Measurements from ENCODE around the gene HTR4. TPM values are rescaled to one million over a fixed set of nuclear protein-coding genes. Genes with fewer than 3 reads are reported as not detected.

Gene HTR4
- total RNA-seq, 1 experiment from 2014 or later, result not detected

DNA sequence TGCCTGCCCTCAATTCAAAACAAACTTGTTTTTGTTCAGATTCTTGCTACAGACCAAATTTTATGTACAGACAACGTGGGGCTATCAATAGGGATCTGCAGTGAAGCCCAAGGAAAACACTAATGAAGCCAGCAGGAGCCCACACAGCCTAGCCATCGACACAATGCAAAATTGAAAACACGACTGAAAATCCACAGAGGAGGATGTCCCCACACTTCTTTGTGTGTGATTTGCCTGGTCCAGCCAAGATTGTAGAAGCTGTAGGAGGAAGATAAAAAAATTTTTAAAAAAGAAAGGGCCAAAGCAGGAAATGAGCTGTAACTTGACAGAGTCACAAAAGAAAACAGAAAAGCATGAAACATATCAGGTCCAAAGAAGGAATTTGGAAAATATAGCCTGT, 34.8 kb downstream of the HTR4 start:
- Histone ChIP-seq H3K9me3 (replicated peaks) (no peaks in the 10 kb centered on the region), H3K4me1 (replicated peaks) (peaks cover 4% of the 10 kb centered on the region; the same call in 1 of the 2 replicates), H3K36me3 (no peaks in the 10 kb centered on the region), H3K27me3 (replicated peaks) (no peaks in the 10 kb centered on the region), H3K4me3 (no peak overlapping the region), H3K27ac (no peak overlapping the region)
- no peak for DNase-seq (ENCODE audit: low read depth in 1 of 2, low spot score in 2 of 2)

DNA sequence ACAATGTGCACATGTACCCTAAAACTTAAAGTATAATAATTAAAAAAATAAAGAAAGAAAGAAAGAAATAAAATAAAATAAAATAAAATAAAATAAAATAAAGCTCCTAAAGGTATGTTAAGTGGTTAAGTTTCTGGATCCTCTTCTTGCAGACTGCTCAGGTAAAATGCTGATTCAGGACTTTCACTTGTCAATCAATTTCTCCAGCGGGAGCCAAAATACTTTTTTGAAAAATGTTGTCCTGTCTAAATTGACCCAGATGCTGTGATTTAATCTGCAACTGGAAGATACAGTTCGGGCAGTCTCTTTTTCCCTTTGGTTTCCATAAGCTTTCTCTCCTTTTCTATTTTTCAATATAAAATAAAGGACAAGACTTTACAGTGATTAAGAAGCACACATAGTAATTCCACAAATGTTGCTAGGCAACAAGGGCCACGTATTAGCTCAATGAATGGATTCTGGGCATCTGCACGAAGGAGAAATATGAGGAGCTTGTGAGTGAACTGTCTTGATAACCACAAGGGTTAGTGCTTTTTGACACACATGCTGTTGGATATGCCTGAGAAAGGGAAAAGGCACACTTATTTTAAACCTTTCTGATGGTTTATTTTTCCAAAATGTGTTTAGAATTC, 38.6 kb downstream of the HTR4 start:
- no peak overlapping the region for H3K4me3 ChIP-seq
- H3K9me3 ChIP-seq (replicated peaks), result no peaks in the 10 kb centered on the region
- H3K4me1 ChIP-seq (replicated peaks), result no peaks in the 10 kb centered on the region
- no peak overlapping the region for H3K27ac ChIP-seq
- no peak for DNase-seq (ENCODE audit: low read depth in 1 of 2, low spot score in 2 of 2)
- H3K36me3 ChIP-seq, result no peaks in the 10 kb centered on the region
- H3K27me3 ChIP-seq (replicated peaks), result no peaks in the 10 kb centered on the region

DNA sequence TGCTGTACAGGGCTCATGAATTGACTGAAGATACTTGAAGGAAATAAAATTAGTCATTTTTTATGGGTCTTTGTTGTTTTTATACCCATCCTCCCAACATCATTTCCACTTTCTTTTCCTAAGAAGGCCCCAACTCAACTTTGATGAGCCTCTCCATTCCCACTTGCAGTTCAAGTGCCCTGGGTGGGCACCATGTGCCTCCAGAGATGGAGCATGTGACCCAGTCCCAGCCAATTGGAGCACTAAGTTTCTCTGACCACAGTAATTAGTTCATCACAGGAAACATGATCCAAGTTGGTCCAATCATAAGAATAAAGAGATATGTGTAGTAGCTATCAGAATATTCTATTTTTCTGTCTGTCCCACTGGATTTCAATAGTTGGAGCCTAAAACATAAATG, 46.9 kb downstream of the HTR4 start:
- Histone ChIP-seq H3K36me3 (no peaks in the 10 kb centered on the region), H3K27ac (no peak overlapping the region)

DNA sequence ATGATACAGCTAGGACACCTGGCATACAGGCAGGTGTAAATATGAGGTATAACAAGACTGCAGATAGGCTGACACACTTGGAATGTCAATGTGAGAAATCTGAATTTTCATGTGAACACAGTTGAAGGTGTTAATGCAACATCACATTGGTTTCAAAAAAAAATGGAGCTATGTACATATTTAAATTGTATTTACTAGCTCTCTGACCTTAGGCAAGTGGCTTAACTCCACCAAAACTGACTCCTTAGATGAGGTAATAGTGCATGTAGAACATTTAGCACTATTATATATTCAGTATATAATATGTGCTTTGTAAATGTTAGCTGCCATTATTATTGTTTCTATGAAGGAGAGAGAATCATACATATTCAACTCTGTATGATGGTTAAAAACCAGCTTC, 48.0 kb downstream of the HTR4 start:
- Histone ChIP-seq H3K9me3 (replicated peaks) (no peaks in the 10 kb centered on the region), H3K27ac (no peak overlapping the region), H3K36me3 (no peaks in the 10 kb centered on the region), H3K4me1 (replicated peaks) (no peaks in the 10 kb centered on the region), H3K27me3 (replicated peaks) (no peaks in the 10 kb centered on the region), H3K4me3 (no peak overlapping the region)
- no peak for DNase-seq (ENCODE audit: low read depth in 1 of 2, low spot score in 2 of 2)

More for the DNA sequence above, 46.9 kb downstream of the HTR4 start:
- no peaks in the 10 kb centered on the region for H3K27me3 ChIP-seq (replicated peaks)
- H3K4me3 ChIP-seq, result no peak overlapping the region
- H3K9me3 ChIP-seq (replicated peaks), result no peaks in the 10 kb centered on the region
- no peak for DNase-seq (ENCODE audit: low read depth in 1 of 2, low spot score in 2 of 2)
- no peaks in the 10 kb centered on the region for H3K4me1 ChIP-seq (replicated peaks)

DNA sequence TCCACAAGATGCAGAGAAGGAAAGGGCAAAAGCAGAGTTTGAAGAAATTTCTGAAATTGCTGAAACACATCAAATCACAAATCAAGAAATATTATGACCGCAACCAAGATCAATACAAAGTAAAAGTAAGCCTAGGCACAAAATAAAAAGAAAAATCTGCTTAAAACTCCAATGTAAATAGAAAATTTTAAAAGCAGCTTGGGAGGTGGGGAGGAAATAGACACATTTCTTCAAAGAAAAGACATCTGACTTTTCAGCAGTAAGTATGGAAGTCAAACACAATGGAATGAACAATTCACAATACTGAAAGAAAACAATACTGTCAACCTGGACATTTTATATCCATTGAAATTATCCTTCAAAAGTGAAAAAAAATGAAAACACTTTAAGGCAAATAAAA, 55.1 kb downstream of the HTR4 start:
- H3K4me3 ChIP-seq, result no peak overlapping the region
- H3K27ac ChIP-seq, result no peak overlapping the region
- H3K27me3 ChIP-seq (replicated peaks), result no peaks in the 10 kb centered on the region
- no peak for DNase-seq (ENCODE audit: low read depth in 1 of 2, low spot score in 2 of 2)
- no peaks in the 10 kb centered on the region for H3K4me1 ChIP-seq (replicated peaks)
- no peaks in the 10 kb centered on the region for H3K36me3 ChIP-seq
- H3K9me3 ChIP-seq (replicated peaks), result no peaks in the 10 kb centered on the region

DNA sequence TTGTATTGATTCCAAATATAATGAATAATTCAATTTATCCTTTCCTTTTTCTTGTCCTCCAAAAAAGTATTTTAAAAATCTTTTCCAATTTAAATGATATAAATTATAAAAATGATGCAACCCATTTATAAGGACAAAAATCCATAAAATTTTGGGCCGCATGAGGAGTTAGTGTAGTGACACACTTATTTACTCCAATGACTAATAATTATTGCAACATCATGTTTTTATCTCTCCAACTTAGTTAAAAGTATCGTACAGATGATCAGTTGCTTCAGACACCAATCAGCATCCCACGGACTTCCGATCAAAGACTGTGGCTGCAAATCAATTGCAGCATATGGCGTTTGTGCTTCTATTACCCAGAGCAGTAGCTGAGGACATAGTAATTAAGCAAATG, 58.6 kb downstream of the HTR4 start:
- Histone ChIP-seq H3K27me3 (replicated peaks) (0 out of 2 replicates have a peak, but pooled peaks cover 2% of the 10 kb centered on the region), H3K4me3 (no peak overlapping the region), H3K36me3 (no peaks in the 10 kb centered on the region), H3K27ac (no peak overlapping the region), H3K4me1 (replicated peaks) (no peaks in the 10 kb centered on the region), H3K9me3 (replicated peaks) (no peaks in the 10 kb centered on the region)
- no peak for DNase-seq (ENCODE audit: low read depth in 1 of 2, low spot score in 2 of 2)

DNA sequence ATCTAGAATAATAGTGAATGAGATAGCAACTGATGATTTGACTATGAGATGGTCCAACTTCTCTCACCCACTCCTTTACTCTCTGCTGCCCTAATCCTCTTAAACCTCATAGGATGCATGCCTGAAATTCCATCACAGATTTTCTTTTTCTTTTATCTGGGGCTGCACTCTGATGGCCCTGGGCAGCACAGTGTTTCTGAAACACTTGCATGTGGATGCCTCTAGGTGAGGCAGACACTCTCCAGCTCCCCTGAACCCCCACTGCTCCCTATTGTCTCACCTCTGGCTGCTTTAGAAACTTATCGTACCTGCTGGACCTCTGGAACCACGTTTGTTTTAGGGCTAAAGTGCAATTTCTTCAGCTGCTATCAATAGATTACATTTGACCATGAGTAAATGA, 67.5 kb downstream of the HTR4 start:
- no peak overlapping the region for H3K27ac ChIP-seq
- no peaks in the 10 kb centered on the region for H3K4me1 ChIP-seq (replicated peaks)
- no peak for DNase-seq (ENCODE audit: low read depth in 1 of 2, low spot score in 2 of 2)
- H3K4me3 ChIP-seq, result no peak overlapping the region
- no peaks in the 10 kb centered on the region for H3K9me3 ChIP-seq (replicated peaks)
- H3K27me3 ChIP-seq (replicated peaks), result peaks cover 6% of the 10 kb centered on the region; the same call in 1 of the 2 replicates
- no peaks in the 10 kb centered on the region for H3K36me3 ChIP-seq

DNA sequence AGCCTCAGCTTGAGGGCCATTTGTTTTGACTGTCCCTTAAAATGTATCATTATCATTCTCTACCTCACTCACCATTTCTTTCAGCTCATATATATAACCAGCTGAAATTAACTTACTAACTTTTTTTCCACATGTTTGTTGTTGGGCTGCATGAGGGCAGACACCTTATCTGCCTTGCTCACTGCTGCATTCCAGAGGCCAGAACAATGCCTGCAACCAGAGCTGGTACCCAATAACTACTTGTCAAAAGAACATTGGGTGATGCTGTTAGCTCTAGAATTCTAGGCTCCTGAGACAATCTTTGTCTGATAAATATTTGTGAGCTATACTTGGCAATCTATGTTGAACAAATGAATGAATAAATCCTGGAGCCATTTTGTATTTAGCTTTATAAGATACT, 68.3 kb downstream of the HTR4 start:
- no peak overlapping the region for H3K4me3 ChIP-seq
- no peaks in the 10 kb centered on the region for H3K4me1 ChIP-seq (replicated peaks)
- H3K27ac ChIP-seq, result no peak overlapping the region
- H3K27me3 ChIP-seq (replicated peaks), result peaks cover 6% of the 10 kb centered on the region; the same call in 1 of the 2 replicates
- no peaks in the 10 kb centered on the region for H3K9me3 ChIP-seq (replicated peaks)
- no peak for DNase-seq (ENCODE audit: low read depth in 1 of 2, low spot score in 2 of 2)
- no peaks in the 10 kb centered on the region for H3K36me3 ChIP-seq

DNA sequence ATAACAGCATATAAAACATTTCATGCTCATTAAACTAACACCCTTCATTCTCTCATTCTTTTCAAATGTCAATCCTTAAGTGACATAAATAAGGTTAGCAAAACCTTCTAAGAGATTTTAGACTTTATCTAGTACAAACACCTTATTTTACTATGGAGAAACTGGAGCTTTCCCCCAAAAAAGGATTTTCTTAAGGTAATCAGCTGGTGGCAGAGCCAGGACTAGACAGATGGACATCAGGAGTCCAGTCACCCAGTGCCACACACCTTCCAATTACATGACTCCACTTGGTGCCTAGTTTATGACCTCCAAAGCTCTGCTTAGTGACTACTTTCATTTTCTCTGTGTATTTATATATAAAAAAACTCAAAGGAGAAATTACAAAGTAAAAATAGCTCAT, 70.2 kb downstream of the HTR4 start:
- DNase-seq (ENCODE audit: low read depth in 1 of 2, low spot score in 2 of 2), result no peak
- Histone ChIP-seq H3K4me1 (replicated peaks) (no peaks in the 10 kb centered on the region), H3K27ac (no peak overlapping the region), H3K9me3 (replicated peaks) (no peaks in the 10 kb centered on the region), H3K4me3 (no peak overlapping the region), H3K36me3 (no peaks in the 10 kb centered on the region), H3K27me3 (replicated peaks) (peaks cover 6% of the 10 kb centered on the region; the same call in 1 of the 2 replicates)

DNA sequence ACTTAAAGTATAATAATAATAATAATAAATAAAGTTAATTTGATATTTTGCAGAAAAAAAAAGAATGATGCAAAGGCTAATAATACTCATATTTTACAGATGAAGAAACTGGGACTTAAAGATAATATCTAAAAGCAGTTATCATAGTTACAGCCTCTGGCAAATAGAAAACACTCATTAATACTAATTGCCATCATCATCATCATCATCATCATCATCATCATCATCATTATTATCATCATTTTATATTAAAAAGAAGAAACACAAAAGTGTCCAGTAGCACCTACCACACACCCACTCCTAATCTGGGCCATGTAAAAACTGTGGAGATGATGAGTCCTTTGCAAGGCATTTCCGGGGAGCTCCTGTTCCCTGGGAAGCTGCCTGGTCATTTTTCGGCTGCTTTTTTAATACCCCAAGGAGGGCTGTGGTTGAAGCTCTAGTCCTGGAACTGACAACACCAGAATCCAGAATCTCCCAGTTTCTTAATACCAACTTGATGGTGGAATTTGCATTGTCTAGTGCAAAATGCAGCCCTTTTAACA, 70.8 kb downstream of the HTR4 start:
- DNase-seq (ENCODE audit: low read depth in 1 of 2, low spot score in 2 of 2), result no peak
- Histone ChIP-seq H3K27me3 (replicated peaks) (peaks cover 6% of the 10 kb centered on the region; the same call in 1 of the 2 replicates), H3K4me1 (replicated peaks) (no peaks in the 10 kb centered on the region), H3K36me3 (no peaks in the 10 kb centered on the region), H3K27ac (no peak overlapping the region), H3K9me3 (replicated peaks) (no peaks in the 10 kb centered on the region), H3K4me3 (no peak overlapping the region)

DNA sequence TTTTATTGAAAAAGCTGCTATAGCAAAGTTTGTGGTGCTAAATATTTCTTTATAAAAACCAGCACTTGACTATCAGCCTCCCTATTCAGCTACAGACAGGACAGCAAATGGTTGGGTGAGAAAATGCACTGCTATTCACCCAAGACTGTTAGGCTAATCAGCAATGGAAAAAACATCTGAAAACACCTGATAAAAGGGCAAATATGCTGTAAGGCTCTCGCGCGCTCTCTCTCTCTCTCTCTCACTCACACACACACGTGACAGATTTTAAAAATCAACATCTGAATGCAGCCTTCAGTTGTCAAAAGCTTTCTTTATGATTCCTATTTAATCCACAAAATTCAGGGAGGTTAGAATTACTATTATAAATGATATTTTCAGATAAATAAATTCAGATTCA, 80.2 kb downstream of the HTR4 start:
- DNase-seq (ENCODE audit: low read depth in 1 of 2, low spot score in 2 of 2), result no peak
- H3K27me3 ChIP-seq (replicated peaks), result 0 out of 2 replicates have a peak, but pooled peaks cover 3% of the 10 kb centered on the region
- H3K36me3 ChIP-seq, result no peaks in the 10 kb centered on the region
- H3K9me3 ChIP-seq (replicated peaks), result no peaks in the 10 kb centered on the region
- H3K4me1 ChIP-seq (replicated peaks), result no peaks in the 10 kb centered on the region
- no peak overlapping the region for H3K27ac ChIP-seq
- H3K4me3 ChIP-seq, result no peak overlapping the region

DNA sequence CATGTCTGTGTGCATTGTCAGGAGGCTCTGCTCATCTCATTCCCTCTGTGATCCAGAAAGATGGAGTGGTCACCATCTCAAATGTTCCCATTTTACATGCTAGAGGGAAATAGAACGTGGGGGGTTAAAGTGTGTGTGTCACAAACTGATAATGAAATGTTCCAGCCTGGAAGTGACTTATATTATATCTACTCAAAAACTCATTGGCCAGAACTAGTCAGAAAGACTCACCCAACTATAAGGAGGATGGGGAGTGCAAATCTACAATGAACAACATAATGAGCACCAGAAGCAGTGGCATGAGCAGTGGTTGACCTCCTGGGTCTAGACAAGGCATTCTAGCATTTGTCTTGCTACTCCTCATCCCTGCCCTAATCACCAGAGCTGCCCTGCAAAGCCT, 81.0 kb downstream of the HTR4 start:
- Histone ChIP-seq H3K9me3 (replicated peaks) (no peaks in the 10 kb centered on the region), H3K4me3 (no peak overlapping the region), H3K4me1 (replicated peaks) (no peaks in the 10 kb centered on the region), H3K27me3 (replicated peaks) (0 out of 2 replicates have a peak, but pooled peaks cover 3% of the 10 kb centered on the region), H3K27ac (no peak overlapping the region), H3K36me3 (no peaks in the 10 kb centered on the region)
- no peak for DNase-seq (ENCODE audit: low read depth in 1 of 2, low spot score in 2 of 2)

DNA sequence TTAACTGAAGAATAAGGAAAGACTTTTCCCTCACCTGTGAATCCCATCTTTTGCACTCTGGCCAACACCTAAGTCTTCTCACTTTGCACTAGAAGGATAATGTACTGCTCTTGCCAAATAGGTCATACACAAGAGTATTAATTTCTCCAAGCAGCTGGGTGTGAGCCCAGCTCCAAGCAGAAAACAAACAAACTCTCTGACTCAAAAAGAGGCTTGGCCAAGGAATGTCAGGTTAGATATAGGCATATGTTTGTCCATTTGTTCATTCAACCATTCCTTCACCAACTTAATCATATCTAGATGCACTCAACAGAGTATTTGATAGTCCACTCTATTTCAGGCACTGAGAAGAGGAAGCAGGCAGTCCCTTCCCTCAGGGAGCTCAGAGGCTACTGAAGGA, 84.4 kb downstream of the HTR4 start:
- Histone ChIP-seq H3K9me3 (replicated peaks) (no peaks in the 10 kb centered on the region), H3K36me3 (no peaks in the 10 kb centered on the region), H3K4me1 (replicated peaks) (no peaks in the 10 kb centered on the region), H3K27me3 (replicated peaks) (no peaks in the 10 kb centered on the region), H3K4me3 (no peak overlapping the region), H3K27ac (no peak overlapping the region)
- no peak for DNase-seq (ENCODE audit: low read depth in 1 of 2, low spot score in 2 of 2)

DNA sequence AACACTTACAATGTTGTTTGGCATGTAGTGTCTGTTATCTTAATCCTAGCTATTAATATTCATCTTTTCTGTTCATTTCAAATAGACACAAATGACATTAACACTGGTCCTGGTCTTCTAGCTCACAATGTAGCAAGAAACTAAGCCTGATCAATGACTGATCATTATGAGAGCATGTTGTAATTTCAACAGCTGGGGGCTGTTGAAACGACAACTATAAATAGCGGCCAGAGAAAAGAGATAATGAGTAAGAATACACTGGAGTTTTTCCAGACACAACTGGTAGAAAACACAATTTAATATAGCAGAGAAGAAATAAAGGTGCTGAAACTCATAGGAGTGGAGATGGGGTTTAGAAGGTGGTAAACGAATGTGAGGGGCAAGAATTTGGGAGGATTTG, 89.2 kb downstream of the HTR4 start:
- DNase-seq (ENCODE audit: low read depth in 1 of 2, low spot score in 2 of 2), result no peak
- no peaks in the 10 kb centered on the region for H3K27me3 ChIP-seq (replicated peaks)
- no peak overlapping the region for H3K27ac ChIP-seq
- H3K9me3 ChIP-seq (replicated peaks), result no peaks in the 10 kb centered on the region
- H3K4me1 ChIP-seq (replicated peaks), result no peaks in the 10 kb centered on the region
- no peak overlapping the region for H3K4me3 ChIP-seq
- no peaks in the 10 kb centered on the region for H3K36me3 ChIP-seq

DNA sequence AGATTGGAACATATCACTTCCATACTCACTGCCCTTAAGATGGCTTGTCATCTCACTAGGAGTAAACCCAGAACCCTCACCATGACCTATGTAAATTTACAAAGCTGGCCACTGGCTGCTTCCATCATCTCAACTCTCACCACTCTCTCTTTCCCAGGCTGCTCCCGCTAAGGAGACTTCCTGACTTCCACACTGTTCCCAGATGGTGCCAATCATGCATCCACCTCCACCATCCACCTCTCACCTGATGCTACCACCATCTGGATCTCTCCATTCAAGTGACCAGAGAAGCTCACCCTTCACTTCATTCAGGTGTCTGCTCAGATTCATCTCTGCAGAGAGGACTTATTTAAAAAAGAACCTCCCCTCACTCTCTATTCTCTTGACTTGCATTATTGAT, 91.3 kb downstream of the HTR4 start:
- DNase-seq (ENCODE audit: low read depth in 1 of 2, low spot score in 2 of 2), result no peak
- H3K36me3 ChIP-seq, result no peaks in the 10 kb centered on the region
- no peak overlapping the region for H3K4me3 ChIP-seq
- no peaks in the 10 kb centered on the region for H3K27me3 ChIP-seq (replicated peaks)
- no peaks in the 10 kb centered on the region for H3K4me1 ChIP-seq (replicated peaks)
- H3K9me3 ChIP-seq (replicated peaks), result no peaks in the 10 kb centered on the region
- no peak overlapping the region for H3K27ac ChIP-seq
